ENCODE measurements around the gene KDSR.

KDSR gene

DNA sequence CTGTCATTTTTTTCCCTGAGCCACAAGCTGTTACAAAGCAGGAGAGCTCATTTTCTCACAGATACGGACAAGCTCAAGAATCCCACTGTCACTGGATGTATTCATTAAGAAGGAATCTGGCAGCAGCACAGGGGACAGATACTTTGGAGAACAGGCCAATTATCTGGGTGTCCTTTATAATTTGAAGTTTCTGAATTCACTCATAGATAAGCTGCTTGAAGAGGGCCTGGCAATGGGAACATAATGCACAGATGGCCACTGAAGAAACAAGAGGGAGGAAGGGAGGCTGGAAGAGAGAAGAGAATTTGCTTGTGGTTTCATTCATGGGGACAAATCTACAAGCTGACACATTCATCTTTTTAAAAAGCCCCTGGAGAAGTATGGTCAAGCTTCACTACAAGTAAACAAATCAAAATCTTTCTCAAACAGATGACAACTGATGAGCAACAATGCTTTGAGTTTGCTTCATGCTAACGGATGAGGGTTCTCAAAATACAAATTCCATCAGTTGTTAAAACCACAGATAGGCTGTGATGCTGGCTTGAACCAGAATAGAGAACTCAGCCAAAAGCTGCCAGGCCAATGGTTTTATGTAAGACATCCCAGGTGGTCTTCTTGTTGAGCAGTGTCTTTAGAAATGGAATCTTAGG, 59.3 kb downstream of the KDSR start:
- in situ Hi-C loops (cut with HindIII; ENCODE audit: low sequenced_read_pairs) = loop anchor here (5.0 kb wide), 1 partner anchor 40 kb away; no protein-coding TSS in a partner anchor

DNA sequence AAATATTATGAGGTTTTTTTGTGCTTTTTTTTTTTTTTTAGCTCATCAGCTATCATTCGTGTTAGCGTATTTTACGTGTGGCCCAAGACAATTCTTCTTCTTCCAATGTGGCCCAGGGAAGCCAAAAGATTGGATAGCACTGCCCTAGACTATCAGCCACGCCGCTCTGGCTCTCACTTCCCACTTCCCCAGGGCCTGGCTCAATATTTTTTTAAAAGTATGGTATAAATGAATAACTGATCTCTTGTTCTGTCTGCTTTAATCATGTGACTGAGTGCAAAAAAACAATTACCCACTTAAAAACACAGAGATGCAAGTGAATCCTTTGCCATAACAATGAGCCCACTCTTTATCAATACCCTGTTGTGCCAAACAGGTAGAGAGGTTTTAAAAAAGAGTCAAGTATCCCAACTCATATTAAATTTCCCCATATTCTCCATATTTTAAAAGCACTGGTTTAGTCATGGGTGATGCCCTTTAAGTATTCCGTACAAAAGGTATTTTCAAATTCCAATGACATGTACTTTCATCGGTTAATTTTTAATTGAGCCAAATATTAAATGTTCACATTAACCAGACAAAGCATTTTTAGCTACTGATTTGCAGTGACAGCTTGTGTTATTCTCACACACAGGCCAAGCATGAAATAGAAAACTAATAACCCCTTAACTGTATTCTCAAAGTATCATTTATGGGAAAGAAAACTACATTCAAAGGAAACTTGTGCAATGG, 60.0 kb downstream of the KDSR start:
- in situ Hi-C loops (cut with HindIII; ENCODE audit: low sequenced_read_pairs) = loop anchor here (5.0 kb wide), 1 partner anchor 40 kb away; no protein-coding TSS in a partner anchor

DNA sequence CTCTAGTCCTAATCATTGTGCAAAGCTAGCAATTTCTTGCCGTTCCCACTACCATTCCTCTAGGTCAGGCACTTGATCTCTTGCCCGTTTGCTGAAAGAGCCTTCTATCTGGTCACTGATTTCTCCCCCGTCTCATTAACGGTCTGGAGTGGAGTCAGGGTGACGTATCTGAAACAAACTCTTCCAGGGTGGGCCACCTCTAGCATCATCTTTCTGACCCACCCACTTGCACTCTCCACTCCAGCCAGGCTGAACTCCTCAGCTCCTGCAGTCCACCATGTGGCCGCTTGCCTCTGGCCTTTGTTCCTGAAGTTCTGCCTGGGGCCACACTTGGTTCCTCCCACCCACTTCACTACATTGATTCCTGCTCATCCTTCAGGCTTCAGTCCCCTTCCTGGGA, 60.8 kb downstream of the KDSR start:
- in situ Hi-C loops (cut with HindIII; ENCODE audit: low sequenced_read_pairs) = loop anchor here (5.0 kb wide), 1 partner anchor 39 kb away; no protein-coding TSS in a partner anchor

DNA sequence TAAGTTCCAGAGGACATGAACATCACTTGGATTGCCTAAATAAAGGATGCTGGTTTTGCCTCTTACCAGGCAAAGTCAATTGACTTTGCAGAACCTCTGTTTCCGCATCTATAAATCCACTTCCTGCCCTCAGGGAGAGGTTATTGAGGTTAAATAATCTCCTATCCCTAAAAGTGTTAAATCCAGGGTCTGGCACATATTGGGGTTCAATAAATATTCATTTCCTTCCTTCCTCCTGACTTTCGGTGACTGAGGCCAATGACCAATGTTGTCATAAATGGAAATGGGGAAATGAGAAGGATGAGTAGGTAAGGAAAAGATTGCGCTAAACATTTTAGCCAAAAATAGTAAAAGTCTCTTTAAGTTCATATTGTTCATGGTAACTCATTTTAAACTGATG, 63.5 kb downstream of the KDSR start:
- in situ Hi-C loops (cut with HindIII; ENCODE audit: low sequenced_read_pairs) = no loop called here

DNA sequence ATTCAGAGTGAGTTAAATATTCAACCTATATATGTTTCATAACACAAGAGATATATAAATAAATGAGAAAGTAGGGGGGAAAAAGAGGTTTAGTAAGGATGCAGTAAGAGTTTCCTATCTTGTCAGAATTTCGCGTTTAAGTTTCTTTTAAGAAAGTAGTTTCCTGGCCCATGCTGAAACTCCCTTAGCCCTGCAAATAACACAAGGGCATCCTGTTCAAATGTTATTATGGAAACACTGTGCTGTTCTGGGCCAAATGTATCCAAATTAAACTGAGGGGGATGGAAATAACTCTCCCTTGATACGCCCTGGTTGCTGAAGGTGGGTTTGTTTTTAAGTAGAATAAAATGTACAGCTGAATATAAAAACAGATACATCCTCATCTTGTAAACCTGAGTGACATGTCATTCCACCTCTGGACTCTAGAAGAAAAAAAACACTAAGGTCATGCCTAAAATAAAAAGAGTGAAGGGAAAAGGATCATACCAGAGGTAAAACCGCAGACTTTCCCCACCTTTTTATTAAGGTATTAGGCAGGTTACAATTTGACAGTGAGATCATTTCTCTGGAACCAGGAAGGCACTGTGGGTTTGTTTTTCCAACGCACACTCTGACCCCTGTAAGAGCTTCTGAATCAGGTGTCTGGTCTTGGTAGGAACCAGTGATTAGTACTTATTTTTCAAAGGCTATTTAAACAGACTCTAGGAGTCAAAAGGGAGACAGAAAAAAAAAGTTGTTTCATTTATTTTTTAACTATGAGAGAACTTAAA, 64.2 kb downstream of the KDSR start:
- in situ Hi-C loops (cut with HindIII; ENCODE audit: low sequenced_read_pairs) = no loop called here

DNA sequence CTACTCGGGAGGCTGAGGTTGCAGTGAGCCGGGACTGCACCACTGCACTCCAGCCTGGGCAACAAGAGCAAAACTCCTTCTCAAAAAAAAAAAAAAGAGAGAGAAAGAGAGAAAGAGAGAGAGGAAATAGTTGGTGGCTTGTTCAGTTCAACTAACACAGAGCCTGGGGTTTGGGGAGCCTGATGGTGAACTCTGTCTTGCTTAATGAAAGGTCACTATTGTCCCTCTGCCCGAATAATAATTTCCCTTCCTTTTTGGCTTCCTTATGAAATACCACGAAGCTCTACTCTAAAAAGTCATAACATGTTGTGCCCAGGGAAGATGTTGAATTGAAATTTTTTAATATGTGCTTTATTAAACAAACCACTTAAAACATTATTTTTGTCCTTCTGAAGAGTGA, 64.8 kb downstream of the KDSR start:
- in situ Hi-C loops (cut with HindIII; ENCODE audit: low sequenced_read_pairs) = no loop called here

DNA sequence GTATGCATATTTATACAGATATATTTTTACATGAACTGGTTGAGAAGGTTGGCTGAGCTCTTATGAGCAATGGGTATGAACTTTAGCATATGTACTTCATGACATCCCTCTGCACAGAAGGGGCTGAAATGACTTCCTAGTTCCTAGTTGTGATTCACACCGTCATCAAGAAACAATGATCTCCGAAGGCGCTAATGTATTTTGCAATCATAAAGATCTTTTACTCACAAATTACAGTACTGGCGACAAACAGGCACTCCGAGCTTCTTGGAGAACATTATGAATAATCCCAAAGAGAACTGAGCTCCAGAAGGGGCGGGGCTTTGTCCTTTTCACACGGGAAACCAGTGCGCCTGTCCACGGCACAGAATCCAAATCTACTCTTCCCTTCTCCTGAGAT, 65.6 kb downstream of the KDSR start:
- in situ Hi-C loops (cut with HindIII; ENCODE audit: low sequenced_read_pairs) = no loop called here

DNA sequence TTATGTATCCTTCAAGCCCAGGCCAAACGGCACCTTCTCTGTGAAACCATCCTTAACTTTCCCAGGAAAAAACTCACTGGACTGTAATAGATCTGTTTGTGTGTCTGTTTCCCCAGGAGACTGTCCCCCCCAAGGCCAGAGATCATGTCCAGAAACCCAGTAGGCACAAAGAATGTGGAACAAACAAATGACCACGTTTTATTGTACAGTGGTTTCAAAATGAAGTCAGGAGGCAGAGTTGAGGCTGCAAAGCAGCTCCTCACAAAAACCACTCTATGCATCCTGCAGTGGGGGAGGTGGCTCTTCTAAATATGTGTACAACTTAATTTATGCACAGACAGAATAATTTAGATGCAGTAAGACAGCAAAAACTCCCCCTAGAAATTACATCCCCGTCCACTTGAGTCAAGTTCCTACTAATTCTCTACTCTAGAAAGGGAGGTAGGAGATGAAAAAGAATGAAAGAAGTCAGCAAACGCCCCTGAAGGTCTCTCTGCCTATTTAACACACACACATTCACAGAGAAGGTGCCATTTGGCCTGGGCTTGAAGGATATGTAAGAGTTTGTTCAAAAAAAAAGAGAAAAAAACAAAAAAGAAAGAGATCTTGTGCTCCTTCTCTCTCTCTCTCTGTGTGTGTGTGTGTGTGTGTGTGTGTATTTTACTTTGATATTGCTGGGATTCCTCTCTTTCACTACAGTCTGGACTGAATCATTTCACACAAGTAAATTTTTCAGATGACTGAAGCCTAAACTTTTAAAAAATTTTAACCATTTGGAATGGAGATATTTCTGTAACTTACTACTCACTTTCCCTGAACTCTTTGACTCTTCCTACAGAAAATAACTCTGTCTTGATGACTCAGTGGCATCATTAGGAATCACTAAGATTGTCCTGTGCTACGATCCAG, 66.9 kb downstream of the KDSR start:
- in situ Hi-C loops (cut with HindIII; ENCODE audit: low sequenced_read_pairs) = no loop called here

DNA sequence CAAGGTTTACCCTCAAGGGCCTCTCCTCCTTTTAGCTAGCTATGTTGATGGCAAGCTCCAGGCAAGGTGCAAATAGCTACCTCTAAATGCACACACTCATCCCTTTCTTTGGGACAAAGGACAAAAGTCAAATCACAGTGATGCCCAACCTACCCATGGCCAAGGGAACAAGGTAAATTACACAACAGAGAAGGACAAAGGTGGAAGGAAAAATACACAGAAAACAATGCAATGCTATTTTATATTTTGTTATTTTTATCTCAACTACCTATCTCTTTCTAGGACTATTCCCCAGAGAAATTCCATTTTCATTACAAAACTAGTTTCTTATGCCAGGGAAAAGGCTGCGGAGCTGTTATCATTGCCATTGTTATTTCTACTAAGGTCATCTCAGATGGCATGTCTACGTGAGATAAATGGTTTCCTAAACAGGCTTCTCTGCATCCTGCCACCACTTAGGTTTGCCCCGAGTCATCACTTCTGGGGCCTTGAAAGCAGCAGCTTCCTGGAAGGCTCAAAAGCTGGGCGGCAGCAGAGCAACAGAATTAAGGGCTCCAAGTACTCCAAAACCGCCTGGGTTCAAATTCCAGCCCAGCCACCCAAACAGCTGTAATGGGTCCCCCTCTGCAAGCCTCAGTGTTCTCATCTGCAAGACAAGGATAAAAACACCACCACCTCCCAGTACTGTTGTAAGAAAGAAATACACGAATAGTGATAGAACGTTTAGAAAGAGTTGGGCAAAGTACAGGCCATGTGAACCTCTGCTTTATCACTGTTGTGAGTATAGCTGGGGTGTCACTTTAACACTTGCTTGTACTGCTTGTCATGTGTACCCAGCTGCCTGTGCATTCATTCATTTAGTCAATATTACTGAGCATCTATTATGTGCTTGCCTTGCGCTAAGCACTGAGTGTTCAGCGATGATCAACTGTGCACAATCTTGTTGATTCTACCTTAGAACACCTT, 68.3 kb downstream of the KDSR start:
- in situ Hi-C loops (cut with HindIII; ENCODE audit: low sequenced_read_pairs) = no loop called here

DNA sequence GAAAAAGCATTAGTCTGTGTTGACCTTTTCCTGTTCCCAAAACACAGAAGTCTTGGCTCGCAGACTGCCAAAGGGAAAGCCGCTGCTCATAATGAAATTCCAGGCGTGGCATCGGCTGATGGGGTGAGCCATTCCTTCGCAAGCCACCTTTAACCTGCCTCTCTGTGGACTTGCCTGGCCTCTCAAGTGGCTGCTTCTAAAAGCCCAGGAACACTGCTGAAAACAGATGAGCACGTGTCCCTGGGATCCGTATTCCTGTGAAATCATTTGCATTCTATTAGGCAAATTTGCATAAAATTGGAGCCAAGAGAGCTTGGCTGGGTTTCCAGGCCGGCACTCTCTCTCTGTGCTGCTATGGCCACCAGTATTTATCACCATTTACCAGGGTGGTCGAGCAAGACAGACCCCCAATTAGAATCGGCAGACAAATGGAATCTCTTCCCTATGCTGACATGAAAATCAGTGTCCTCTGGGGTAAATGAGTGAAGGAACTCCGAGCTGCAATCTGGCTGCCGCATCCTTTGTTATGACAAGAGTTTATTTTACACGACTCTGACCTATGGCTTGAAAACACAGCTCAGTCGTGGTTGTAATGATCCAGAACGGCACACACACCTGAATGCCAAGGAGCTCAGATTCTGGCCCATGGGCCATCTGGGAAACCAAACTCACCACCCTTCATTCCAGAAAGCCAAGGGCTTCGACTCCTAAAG, 69.2 kb downstream of the KDSR start:
- in situ Hi-C loops (cut with HindIII; ENCODE audit: low sequenced_read_pairs) = no loop called here

DNA sequence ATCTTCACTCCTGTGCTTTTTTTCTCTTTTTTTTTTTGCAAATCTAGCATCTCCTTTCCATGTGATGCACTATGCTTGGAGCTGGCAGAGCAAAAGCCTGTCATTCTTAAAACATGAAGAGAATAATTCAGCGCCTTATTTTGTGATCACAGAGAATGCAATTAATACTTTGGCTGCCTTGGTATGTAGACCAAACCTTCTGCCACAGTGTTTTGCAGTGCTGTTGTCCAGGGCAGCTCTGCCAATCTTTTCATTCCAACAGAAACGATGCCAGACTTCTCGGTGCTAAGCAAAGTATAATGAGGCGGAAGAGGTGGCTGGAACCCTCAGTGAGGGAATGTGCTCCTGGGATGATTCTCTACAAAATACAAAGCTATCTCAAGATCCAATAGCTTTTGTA, 73.1 kb downstream of the KDSR start:
- in situ Hi-C loops (cut with HindIII; ENCODE audit: low sequenced_read_pairs) = no loop called here

DNA sequence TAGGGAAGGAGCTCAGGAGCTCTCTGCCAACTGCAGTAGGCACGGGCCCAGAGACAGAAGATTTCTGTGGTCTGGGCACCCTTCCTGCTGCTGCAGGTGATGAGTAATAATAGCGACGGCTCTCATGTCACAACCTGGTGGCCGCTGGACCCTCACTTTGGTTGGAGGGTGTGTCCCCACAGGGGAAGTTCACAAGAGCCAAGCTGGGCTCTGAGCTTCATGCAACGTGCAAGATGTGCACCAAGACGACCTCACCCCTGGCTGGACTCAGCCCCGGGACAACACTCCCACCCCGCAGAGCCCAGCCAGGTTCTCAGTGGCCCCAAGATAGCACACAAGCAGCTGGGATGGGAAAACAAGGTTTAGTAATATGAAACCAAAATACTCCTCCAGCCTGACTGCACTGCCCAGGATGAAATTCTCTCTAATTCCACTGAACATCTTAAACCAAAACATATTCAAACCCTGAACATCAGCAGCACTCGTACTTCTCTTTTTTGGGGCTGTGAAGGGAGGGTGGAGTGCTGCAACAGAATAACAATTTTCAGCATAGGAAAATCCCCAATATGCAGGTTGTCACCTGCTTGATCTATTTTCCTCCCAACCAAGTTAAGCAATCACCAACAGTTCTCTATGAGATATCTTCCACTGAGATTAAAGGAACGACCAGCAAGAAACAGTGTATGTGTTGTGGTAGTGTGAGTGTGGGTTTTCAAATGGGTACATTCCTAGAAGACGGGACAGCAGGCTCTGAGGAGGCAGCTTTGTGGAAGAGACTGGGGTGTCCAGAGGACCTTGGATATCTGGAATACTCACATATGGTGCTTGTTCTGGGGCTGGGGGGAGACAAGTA, 73.9 kb downstream of the KDSR start:
- in situ Hi-C loops (cut with HindIII; ENCODE audit: low sequenced_read_pairs) = no loop called here

DNA sequence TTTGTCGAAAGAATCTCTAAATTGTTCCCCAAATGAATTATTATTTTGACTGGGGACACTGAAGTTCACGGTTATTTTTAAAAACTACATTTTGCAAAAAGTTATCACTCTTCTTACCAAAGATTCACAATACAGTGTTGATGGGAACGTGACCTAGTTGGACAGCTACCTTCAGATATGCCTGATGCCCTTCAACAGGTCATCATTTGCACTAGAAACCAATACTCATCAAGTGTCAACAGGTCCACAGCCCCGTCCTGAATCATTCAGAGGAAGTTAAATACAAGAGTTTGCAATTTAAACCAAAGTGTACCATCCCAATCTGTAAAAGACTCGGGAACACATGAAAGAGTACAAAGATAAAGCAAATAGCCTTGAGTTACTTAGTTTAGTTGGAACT, 75.7 kb downstream of the KDSR start:
- in situ Hi-C loops (cut with HindIII; ENCODE audit: low sequenced_read_pairs) = no loop called here

DNA sequence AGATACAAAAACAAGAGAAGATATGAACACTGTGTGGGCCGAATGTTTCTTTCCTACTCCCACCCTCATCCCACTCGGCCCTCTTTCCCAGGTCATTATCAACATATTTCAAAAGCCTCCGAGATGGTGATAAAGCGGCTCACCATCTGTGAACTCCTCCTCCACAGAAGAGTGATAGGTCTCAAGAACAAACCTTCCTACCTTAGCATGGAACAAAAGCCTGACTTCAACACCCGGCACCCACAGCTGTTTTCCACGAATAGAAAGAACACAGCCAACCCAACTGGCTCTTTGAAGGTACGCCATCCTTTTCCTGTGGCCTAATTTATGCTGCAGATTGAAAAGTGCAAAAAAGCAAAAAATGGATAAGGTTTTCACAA, 76.2 kb downstream of the KDSR start:
- in situ Hi-C loops (cut with HindIII; ENCODE audit: low sequenced_read_pairs) = no loop called here

DNA sequence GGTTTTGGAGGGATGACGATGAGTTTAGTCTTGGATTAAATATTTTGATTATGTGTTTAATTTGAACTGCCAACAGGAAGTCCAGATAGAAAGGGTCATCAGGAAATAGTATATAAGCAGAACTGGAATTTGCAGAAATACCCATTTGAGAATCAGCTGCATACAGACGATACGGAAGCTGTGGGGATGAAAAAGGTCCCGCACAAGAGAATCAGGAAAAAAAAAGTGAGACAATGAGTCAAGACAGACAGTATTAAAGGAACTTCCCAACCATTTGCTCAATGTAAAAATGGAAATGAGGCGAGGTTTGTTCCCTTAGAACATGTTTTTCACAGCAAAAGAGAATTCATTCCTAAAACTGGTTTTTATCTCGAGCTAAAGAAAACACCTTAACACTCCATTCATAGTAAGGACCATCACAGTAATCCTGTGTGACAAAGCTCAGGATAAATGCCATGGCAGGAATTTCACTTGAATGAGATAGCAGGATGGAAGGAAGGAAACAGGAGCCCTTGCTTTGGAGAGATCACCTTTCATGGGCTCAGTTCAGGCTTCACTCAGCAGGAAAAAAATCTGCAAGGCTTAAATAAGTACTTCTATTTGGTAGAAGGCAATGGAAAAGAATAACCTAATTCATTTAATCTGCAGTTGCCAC, 76.7 kb downstream of the KDSR start:
- in situ Hi-C loops (cut with HindIII; ENCODE audit: low sequenced_read_pairs) = no loop called here

DNA sequence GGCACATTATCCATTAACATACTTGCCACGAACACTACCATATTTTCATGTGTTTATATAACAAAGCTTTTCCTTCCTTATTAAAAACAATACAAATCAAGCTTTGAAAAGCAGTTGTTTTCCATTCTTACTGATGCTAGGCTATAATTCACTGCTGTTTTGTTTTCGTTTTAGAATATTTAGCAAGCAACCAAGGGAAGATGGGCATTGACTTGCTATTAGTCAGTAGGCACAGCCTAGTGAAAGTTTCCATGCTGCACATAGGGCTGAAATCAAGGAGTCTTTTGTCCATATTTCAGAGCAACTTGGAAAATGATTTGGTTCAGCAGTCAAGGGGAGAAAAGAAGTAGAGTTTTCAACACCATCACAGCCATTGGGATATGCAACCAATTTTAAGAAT, 78.7 kb downstream of the KDSR start:
- in situ Hi-C loops (cut with HindIII; ENCODE audit: low sequenced_read_pairs) = no loop called here

DNA sequence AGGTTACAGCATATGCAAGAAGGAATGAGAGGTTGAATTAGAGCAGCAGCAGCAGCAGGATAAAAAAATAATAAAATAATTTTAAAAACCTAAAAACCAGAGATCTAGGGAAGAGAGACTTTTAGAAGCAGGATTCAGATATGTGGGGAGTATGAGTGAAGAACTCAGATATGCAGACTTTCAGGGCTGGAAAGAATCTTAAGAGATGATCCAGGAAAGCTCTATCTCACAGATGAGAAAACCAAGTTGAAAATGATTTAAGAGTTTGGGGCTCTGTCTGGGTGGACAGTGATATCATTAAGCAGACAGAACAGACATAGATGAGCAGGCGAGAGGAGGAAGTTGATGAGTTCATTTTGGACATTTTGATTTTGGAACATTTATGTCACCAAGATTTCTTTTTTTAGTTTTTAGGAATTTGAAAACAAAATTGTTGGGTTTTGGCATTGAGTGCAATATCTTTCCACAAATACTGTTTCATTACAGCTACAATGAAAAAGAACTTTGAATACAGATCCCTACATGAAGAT, 79.2 kb downstream of the KDSR start:
- in situ Hi-C loops (cut with HindIII; ENCODE audit: low sequenced_read_pairs) = no loop called here
